GM19035 (cell line): ENCODE results near the gene TNP2.

Source experiments
- ATAC-seq: cut with Tn5 transposase; IDR thresholded peaks from one replicate; pipeline ENCODE4 v1.9.1; 2021; ENCODE audit not compliant: unreplicated experiment

TNP2 gene

DNA sequence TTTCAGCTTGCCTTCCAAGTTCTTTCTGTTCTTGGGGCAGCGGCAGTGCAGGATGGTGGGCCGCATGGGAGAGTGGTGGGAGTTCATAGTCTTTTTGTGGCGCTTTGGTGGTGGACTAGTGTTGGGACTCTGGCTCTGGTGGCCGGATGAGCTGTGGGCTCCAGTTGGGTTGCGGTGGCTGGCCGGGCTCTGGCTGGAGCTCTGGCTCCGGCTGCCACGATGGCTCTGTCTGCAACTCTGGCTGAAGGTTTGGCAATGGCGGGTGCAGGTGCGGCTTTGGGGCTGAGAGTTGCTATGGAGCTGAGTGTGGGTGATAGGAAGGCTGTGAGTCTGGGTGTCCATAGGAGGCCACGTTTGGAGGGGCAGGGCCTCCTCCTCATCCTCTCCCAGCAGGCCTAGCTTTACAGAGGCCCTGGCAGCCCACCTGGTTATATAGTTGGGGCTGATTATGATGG, at the start of gene TNP2:
Gene TNP2, minus strand, starts transcription at position 405 of the 455 bp plus-strand sequence. Its CDS starts 63 bp downstream, at position 342.
- no peak for ATAC-seq

DNA sequence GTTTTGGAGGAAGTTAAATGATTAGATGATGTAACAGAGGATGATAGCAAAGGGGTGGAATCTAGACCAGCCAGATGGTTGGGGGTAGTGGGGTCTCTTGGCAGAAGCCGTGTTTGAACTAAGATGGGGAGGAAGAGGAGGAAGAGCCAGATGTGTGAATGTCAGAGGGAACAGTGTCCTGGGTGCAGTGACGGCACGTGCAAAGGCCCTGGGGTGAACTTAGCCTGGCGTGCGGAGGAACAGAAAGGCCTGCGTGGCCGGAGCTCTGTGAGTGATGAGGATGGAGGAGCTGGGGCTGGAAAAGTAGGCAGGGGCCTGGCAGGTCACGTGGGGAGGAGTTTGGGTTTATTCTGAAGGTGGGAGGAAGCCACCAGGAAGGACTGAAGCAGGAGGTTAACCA, 49.7 kb upstream of the TNP2 start:
- no peak for ATAC-seq

DNA sequence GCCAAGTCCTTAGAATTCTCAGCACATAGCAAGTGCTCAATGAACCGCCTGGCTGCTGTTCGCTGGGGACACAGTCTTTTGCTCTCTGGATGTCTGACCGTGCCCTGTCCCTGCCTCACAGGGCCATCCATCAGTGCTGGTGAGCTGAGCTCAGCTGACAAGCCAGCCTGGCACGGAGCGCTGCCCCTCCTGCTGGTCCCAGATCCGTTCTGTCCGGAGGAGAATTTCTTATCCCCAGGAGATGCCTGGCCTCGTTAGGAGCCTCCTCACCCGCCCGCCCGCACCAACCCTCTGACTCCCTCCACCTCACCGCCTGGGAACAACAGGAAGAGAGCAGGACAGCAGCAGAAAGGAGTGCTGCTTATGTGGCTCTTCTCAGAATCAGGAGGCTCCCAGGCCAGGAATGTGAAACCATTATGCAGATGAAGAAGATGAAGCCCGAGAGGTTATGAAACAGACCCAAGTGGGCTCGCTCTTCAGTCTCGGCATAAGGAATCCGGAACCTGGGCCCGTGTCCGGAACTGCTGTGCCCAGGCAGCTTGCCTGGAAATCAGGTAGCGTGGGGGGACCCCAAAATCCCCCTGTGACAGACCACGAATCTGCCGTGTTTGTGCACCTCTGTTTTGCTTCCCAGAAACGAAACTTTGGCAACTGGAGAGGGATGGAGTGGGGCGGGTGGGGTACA, 47.3 kb upstream of the TNP2 start:
- ATAC-seq = no peak

DNA sequence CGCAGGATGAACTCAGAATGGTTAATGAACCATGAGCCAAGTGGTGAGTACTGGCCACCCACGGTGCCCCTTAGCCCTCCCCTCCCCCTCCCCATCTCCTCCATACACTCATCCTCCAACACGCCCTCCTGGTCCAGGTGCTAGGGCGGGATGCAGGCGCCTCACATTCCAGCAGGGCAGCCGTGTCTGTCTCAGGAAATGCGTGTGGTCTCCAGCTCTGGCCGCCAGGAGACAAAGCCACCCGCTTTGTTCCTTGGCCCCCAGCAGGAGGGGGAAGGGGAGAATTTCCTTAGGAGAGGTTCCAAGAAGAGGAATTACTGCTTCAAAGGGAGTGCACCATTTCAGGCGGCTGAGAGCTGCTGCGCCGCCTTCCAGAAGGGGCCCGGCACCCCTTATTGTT, 46.4 kb upstream of the TNP2 start:
- no peak for ATAC-seq

DNA sequence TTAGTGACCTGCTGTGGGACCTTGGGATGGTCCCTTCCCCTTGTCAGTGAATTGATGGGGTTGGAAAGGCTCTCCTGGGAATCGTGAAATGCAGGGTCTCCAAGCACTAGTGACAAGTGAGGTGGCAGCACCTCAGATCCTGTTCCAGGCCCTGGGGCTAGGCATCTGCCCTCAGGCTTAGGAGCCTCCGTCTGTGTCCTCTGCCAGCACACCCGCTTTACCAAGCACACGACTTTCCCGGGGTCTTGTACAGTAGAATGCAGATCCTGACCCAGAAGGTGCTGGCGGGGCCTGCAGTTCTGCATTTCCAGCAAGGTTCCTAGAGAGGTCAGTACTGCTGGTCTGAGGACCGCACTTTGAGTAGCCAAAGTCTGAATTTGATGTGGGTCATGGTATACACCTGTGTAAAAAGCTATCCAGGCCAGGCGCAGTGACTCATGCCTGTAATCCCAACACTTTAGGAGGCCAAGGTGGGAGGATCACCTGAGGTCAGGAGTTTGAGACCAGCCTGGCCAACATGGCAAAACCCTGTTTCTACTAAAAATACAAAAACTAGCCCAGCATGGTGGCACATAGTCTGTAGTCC, 45.3 kb upstream of the TNP2 start:
- no peak for ATAC-seq

DNA sequence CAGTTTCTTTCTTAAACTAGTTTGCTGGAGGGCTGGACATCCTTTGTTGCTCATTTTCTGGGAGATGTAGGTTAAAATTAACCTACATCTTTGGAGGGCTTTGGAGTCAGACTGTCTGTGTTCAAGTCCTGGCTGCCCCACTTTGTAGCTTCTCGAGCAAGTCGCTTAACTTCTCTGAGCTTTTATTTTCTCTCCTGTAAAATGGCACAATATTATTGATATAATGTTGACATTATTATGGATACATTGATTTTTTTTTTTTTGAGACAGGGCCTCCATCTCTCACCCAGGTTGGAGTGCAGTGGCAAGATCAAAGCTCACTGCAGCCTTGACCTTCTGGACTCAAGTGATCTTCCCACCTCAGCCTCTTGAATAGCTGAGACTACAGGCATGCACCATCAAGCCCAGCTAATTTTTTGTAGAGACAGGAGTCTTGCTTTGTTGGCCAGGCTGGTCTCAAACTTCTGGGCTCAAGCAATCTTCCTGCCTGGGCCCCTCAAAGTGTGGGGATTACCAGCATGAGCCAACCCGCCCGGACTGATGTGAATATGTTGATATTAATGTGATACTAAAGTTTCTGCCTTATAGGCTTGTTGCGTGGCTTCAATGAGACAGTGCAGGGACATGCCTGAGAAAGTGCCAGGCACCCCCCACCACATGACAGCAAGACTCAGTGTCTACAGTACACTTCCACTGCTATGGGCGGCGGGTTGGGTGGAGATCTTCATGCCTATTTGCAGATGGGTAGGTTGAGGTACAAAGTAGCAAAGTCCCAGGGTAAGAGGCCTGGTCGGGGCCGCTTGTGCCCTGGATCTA, 44.6 kb upstream of the TNP2 start:
- ATAC-seq = no peak

DNA sequence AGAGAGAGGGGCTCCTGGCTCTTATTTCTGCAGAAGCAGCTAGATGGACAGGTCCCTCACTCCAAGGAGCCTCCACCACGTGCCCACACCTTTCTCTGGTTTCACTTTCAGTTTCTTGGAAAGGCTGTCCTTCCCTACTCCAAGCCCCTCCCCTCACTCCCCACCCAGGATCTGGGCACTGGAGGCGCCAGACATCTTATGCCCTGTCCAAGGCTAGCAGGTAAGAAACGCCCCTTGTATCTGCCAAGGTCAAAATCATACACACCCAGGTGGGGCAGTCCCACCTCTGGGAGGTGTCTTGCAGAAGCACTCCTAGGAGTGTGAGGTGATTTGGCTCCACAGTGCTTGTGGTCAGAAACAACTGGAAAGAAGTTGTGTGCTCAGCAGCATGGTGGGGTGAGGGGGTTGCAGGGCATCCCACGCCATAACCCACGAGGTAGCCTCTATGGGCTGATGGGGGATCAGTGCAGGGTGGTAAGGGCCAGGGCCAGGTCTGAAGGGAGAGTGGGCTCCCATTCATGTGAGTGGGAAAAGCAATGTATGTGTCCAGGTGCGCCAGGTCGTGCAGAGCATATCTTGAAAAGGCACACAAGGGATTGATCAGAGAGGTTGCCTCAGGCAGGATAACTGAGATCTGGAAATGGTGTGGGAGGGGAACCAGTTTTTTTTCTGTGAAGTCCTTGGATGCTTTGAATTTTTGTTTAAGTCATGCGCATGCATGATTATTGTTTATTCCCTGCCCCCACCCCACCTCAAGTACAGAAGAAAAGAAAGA, 43.8 kb upstream of the TNP2 start:
- ATAC-seq = no peak

DNA sequence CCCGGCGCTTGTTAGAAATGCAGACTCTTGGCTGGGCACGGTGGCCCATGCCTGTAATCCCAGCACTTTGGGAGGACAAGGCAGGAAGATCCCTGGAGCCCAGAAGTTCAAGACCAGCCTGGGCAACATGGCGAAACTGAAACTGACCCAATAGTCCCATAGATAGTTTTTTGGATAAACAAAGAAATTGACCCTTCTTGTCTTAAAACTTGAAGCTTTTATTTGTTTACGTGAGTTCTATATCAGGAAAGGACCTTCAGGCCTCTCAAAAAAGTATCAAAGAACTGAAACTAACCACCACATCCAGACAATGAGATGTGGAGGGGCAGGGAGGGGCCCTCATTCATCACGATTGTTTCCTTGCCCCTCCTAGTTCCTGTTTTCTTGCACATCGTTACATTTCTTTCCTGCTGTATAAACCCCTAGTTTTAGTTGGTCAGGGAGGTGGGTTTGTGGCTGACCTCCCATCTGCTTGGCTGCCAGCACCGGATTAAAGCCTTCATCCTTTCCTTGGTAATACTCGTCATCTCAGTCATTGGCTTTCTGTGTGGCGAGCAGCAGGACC, 42.0 kb upstream of the TNP2 start:
- peak; percentile 38 for ATAC-seq

DNA sequence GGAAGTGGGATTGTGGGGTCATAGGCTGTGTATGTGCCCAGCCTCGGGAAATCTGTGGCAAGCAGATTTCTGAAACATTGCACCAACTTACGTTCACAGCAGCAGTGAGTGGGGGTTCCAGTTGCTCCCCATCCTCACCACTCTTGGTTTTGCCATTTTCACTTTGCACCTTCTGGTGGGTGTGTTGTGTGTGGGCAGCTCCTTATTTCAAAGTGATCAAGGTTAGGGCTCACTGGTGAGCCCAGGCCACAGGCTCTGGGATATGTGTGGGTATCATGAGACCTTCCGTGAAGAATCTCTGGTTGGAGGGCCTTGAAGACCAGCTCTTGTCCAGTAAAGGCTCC, 41.5 kb upstream of the TNP2 start:
- ATAC-seq = no peak

DNA sequence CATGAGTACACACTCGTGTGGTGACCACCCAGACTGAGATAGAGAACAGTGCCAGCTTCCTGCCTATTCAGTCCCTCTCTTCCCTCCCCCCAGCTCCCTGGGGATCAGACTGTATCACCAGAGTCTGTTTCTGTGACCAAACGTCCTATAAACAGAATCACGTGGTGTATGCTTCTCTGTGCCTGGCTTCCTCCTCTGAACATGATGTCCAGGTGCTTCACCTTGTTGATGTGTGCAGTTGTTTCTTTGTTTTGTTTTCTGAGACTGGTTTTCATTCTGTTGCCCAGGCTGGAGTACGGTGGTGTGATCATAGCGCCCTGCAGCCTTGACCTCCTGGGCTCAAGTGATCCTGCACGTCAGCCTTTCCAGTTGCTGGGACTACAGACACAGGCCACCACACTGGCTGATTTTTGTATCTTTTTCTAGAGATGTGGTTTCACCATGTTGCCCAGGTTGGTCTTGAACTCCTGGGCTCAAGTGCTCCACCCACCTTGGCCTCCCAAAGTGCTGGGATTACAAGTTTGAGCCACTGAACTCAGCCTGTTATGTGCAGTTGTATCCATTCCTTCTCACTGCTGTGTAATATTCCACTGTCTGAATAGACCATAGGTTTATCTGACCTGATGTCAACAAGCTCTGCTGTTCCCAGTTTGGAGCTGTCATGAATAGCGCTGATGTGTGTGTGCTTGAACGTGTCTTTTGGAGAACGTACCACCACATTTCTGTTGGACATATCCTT, 40.9 kb upstream of the TNP2 start:
- peak; percentile 35 for ATAC-seq

DNA sequence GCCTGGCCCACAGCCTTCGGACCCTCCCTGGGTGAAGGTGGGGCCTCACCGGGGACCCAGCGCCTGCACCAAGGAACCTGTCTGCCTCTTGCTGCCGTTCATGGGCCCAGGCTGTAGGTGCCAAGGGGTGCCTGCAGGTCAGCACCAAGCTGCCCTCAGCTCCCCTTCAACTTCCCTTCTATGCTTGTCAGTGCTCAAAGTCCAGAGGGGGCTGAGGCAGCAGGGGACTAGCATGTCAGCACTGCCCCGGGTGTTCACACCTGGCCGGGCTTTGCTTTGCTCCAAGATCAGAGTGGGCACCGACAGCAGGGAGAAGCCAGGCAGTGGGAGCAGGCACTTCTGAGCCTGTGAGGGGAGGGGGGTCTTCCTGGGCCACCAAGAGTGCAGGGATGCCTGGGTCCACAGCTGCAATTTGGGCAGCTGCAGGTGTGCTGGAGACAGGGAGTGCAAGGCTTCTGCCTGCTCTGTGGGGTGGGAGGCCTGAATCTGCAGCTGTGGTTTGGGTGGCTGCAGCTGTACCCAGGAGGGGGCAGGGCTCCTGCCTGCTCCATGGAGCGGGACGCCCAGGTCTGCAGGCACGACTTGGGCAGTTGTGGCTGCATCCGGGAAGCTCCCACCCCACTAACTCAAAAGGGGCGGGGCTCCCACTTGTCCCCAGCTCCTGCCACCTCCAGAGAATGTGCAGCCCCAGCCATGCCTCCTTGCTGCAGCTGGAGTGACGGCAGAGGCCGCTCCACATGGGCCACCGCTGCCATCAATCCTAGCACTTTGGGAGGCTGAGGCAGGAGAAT, 39.6 kb upstream of the TNP2 start:
- ATAC-seq = peak; percentile 32

DNA sequence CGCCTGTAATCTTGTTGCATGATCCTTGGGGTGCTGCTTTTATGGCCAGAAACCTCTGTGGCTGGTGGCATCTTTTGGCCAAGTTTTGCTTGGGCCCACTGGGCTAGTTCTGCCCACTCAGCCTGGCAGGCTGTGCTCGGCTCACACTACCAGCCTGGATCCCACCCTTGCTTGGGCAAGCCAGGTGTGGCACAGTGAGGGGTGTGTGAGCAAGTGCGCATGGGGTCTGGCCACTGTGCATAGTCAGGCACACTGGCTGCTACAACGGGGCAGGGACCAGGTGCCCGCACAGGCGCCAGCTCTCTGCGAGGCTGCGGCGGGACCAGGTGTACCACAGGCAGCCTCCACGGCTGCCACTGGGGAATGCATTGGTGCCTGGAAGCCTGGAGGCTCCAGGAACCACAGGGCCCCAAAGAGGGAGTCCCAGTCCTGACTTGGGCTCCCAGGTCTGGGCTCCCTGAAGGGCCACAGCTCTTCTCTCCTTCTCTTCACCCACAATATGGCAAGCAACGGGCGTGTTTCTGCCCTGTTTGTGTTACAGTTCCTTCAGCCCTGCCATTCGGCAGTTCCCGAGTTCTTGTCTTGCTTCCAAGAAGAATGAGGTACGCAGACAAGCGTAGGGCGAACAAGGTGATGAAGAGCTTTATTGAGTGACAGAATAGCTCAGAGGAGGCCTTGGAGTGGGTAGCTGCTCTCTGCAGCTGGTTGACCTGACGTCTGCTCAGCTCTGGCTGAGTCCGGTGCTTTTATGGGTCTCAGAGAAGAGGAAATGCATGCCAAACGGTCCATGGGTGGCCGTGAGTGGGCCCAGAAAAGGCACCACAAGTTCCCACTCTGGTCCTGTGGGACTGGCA, 38.7 kb upstream of the TNP2 start:
- ATAC-seq = no peak

DNA sequence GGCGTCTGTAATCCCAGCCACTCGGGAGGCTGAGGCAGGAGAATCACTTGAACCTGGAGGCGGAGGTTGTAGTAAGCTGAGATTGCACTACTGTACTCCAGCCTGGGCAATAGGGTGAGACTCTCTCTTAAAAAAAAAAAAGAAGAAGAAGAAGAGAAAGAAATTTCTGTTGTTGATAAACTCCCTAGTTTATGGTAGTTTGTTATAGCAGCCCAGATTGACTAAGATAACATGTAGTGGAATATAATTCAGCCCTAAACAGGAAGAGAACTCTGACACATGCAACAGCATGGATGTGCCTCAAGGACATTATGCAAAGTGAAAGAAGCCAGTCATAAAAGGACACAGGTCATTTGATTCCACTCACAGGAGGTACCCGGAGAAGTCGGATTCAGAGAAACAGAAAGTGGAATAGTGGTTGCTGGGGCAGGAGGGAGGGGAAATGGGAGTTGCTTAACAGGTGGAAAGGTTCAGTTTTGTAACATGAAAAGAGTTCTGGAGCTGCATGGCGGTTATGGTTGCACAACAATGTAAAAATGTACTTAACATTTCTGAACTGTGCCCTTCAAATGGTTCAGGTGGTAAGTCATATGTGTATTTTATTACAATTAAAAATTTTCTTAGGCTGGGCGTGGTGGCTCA, 38.0 kb upstream of the TNP2 start:
- ATAC-seq = no peak

DNA sequence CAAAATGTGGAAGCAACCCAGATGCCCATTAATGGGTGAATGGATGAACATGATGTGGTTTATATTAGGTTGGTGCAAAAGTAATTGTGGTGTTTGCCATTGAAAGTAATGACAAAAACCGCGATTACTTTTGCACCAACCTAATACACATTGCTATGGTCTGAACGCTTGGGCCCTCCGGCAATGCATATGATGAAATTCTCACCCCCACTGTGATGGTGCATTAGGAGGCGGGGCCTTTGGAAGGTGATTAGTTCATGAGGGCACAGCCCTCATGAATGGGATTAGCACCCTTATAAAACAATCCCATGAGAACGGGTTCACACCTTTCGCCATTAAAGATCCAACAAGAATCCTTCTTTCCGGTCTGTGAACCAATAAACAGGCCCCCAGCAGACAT, 37.3 kb upstream of the TNP2 start:
- no peak for ATAC-seq

DNA sequence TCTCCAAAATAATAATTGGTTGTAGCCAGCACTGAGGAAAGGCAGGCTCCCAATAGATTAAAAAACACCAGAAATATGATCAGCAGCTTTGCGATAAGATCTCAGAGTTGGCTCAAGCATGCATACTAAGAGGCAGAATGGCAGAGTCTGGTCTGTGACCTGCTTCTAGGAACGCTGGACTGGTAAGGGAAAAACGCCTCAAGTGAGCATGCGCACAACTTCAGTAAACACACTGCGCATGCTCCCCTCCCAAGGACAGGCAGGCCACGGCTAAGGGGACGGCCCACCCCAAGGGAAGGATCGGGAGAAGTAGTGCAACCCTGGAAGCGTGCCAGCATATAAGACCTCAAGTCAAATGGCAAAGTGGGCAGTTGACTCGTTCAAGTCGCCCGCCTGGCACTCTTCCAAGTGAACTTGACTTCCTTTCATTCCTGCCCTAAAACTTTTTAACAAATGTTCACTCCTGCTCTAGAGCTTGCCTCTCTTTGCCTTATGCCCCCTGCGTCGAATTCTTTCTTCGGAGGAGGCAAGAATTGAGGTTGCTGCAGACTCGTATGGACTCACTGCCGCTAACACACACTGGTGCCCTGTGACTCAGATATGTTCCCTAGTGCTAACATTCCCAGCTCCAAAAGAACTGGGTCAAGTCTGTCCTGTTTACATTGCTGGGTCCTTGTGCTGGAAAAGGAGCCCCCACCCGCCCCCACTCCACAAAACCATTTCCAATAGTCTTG, 34.4 kb upstream of the TNP2 start:
- ATAC-seq = no peak

DNA sequence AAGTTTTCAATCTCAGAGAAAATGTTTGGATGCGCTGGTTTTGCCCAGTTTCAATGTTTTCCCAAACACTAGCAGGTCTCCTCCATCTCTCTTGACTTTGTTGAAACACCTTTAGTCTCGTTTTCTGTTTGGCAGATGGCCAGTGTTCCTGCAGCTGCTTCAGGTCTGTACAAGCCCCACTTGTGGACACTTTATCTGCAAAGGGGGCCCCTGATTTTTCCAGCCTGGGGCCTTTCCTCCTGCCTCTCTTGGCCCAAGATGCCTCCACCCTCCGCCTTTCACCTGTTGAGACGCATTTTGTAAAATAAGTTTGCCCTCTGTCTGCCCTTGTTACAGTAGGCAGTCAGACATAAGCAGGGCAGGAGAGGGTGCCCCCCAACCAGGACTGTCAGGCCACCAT, 33.9 kb upstream of the TNP2 start:
- ATAC-seq = no peak

DNA sequence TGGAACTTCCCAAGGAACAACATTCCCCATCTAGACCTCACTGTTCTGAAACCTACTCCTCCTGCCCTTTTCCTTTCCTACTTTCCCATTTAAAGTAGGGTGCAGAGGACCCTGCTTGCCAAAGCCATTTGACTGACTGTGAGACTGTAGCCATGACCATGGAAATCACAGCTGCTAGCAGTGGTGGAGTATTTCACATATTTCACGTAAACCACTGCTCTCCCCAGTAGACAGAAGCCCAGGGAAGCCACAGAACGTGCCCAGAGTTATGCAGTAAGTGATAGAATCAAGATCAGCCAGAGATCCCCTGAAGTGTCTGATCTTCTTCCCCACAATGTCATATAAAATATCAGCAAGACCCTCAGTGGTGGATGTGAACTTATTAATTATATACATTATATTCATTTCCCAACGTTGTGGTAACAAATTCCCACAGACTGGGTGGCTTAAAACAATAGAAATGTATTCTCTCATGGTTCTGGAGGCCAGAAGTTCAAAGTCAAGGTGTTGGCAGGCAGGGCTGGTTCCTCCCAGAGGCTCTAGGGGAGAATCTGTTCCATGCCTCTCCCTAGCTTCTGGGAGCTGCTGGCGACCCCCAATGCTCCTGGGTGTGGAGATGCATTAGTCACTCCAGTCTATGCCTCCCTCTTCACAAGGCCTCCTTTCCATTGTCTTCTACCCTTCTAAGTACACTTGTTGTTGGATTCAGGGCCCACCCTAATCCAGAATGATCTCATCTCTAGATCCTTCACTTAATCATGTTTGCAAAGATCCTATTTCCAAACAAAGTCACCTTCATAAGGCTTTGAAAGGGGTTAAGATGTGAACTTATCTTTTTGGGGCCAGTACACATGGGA, 32.7 kb upstream of the TNP2 start:
- ATAC-seq = no peak
